Aorta (tissue), 5 donors: ENCODE measurements around the gene DAGLA. TPM values are rescaled to one million over a fixed set of nuclear protein-coding genes. Genes with fewer than 3 reads are reported as not detected.
"Not testable (repeated sequence)": the region's sequence is repeated elsewhere in the genome, so short reads cannot be mapped to it uniquely, and the experiment has no call there.

Experiments used
- ATAC-seq: fragments of 200-7000 bp; cut with Tn5 transposase; one replicate; pipeline ENCODE4 v1.9.1; 2022; ENCODE audit warnings: moderate library complexity; ENCODE audit not compliant: low FRiP score
- DNase-seq, 2 donors: peaks; one replicate each; pipeline ENCODE4 v3.0.0-alpha.2; 2020
- H3K27ac ChIP-seq, 2 donors: one replicate each; pipeline ENCODE4 v1.5.1; 2013; ENCODE audit warnings: low read length in 2 of 2, mild to moderate bottlenecking in 2 of 2, moderate library complexity in 2 of 2, control low read depth in 1 of 2, inconsistent platforms in 1 of 2, low read depth in 1 of 2
- H3K27me3 ChIP-seq, 2 donors: one replicate each; pipeline ENCODE4 v1.6.1; 2013; ENCODE audit warnings: control low read depth in 1 of 2, low read length in 1 of 2, mild to moderate bottlenecking in 1 of 2, moderate library complexity in 1 of 2; ENCODE audit not compliant: insufficient read depth in 2 of 2, control insufficient read depth in 1 of 2
- H3K36me3 ChIP-seq, 2 donors: one replicate each; pipeline ENCODE4 v1.6.1; 2013; ENCODE audit warnings: control low read depth in 1 of 2, low read length in 1 of 2, mild to moderate bottlenecking in 1 of 2; ENCODE audit not compliant: insufficient read depth in 2 of 2, control insufficient read depth in 1 of 2
- H3K4me1 ChIP-seq, 2 donors: one replicate each; pipeline ENCODE4 v1.6.1; 2013; ENCODE audit warnings: low read length in 2 of 2, control low read depth in 1 of 2, mild to moderate bottlenecking in 1 of 2, moderate library complexity in 1 of 2; ENCODE audit not compliant: insufficient read depth in 2 of 2, control insufficient read depth in 1 of 2
- H3K4me3 ChIP-seq, 2 donors: one replicate each; pipeline ENCODE4 v1.5.1; 2013; ENCODE audit warnings: low read length in 2 of 2, control low read depth in 1 of 2, mild to moderate bottlenecking in 1 of 2
- H3K9me3 ChIP-seq: one replicate; pipeline ENCODE4 v1.6.1; 2013; ENCODE audit warnings: mild to moderate bottlenecking, low read length; ENCODE audit not compliant: control insufficient read depth
- WGBS, 2 donors: extraction: QIAGEN DNeasy Blood & Tissue Kit; methylation state at CpG; one replicate each; pipeline ENCODE4 v1.1.7; 2013; 5-methylcytosine and 5-hydroxymethylcytosine counted together
- intact Hi-C, 2 donors: fragments of 100-400 bp; cut with DNase I; formaldehyde crosslinking; loops; one replicate each; pipeline versions ENCODE4 v1.14.2 to v1.15.0; 2022
- polyA plus RNA-seq, 2 donors: library from polyadenylated mRNA; stranded (reverse); fragments of 200-250 nt; gene quantifications; one replicate each; pipeline ENCODE4 v1.2.3, GENCODE V29; 2013
- total RNA-seq, 2 donors: library from RNA; stranded (reverse); fragmentation: NEBNext Ultra II Directional; extraction: Animal tissue kit (Norgen Biotek cat#: 25700); gene quantifications; one replicate each; pipeline ENCODE4 v1.2.1, GENCODE V29; 2021
- donor health status: healthy with polysubstance abuse.
- donor health status: Bipolar disorder and iron deficiency.
- donor health status: DM: no; HTN: no; CAD: no.
- donor health status: DM: no; HTN: no; CAD: no.
- donor health status: DM: yes; HTN: yes; CAD: no.

The DAGLA gene
- total and polyA plus RNA-seq, 4 donors = 0.51 to 3.5 (median 1.0) TPM

- Histone ChIP-seq H3K36me3 (no peaks in the 10 kb centered on the region), H3K27ac (no peak overlapping the region), H3K4me1 (no peaks in the 10 kb centered on the region), H3K27me3 (no peaks in the 10 kb centered on the region), H3K4me3 (no peak overlapping the region), H3K9me3 (no peaks in the 10 kb centered on the region)
- intact Hi-C loops = no loop called here
- DNase-seq = no peak
- 82 to 83% methylated on average over 9 of the region's 9 CpGs for WGBS, 2 donors
- no peak for ATAC-seq
Measured at GRCh38 chr11:61645179-61645868, 34.9 kb upstream of the DAGLA start.

- DNase-seq (no peak), ATAC-seq (no peak)
- Histone ChIP-seq H3K4me3 (no peak overlapping the region), H3K9me3 (no peaks in the 10 kb centered on the region), H3K27ac (no peak overlapping the region), H3K27me3 (no peaks in the 10 kb centered on the region), H3K36me3 (no peaks in the 10 kb centered on the region), H3K4me1 (no peaks in the 10 kb centered on the region)
- intact Hi-C loops = no loop called here
- 73 to 76% methylated on average over 3 of the region's 3 CpGs for WGBS, 2 donors
Measured at GRCh38 chr11:61647529-61647928, 32.7 kb upstream of the DAGLA start.

- WGBS, 2 donors = 87 to 88% methylated on average over 17 of the region's 17 CpGs
Measured at GRCh38 chr11:61650781-61651571, 29.2 kb upstream of the DAGLA start.

GRCh38 chr11:61652135-61652534, 28.1 kb upstream of the DAGLA start:
- no peaks in the 10 kb centered on the region for H3K36me3 ChIP-seq
- H3K4me1 ChIP-seq = no peaks in the 10 kb centered on the region
- 81 to 92% methylated on average over 1 of the region's 1 CpG for WGBS, 2 donors
- DNase-seq (no peak), ATAC-seq (no peak)
- H3K9me3 ChIP-seq = no peaks in the 10 kb centered on the region
- no peak overlapping the region for H3K4me3 ChIP-seq
- no peaks in the 10 kb centered on the region for H3K27me3 ChIP-seq
- intact Hi-C loops = no loop called here
- H3K27ac ChIP-seq = no peak overlapping the region

More at GRCh38 chr11:61650781-61651571, 29.2 kb upstream of the DAGLA start:
- DNase-seq = no peak
- Histone ChIP-seq H3K27me3 (no peaks in the 10 kb centered on the region), H3K4me1 (no peaks in the 10 kb centered on the region), H3K27ac (no peak overlapping the region), H3K9me3 (no peaks in the 10 kb centered on the region), H3K4me3 (no peak overlapping the region), H3K36me3 (no peaks in the 10 kb centered on the region)
- intact Hi-C loops = no loop called here
- peak; percentile 26 for ATAC-seq

- peak; percentile 26 for ATAC-seq
- no peak overlapping the region for H3K27ac ChIP-seq
- intact Hi-C loops = no loop called here
- H3K4me3 ChIP-seq = no peak overlapping the region
- no peaks in the 10 kb centered on the region for H3K4me1 ChIP-seq
- H3K36me3 ChIP-seq = no peaks in the 10 kb centered on the region
- no peaks in the 10 kb centered on the region for H3K9me3 ChIP-seq
- peak in 1 of 2 donors; percentile 83 for DNase-seq
- 36 to 40% methylated on average over 7 of the region's 7 CpGs for WGBS, 2 donors
- H3K27me3 ChIP-seq = no peaks in the 10 kb centered on the region
Measured at GRCh38 chr11:61654397-61654829, 25.8 kb upstream of the DAGLA start.

GRCh38 chr11:61655266-61656159, 24.7 kb upstream of the DAGLA start:
- DNase-seq, H3K27me3 ChIP-seq, H3K9me3 ChIP-seq, intact Hi-C loops, ATAC-seq, H3K4me3 ChIP-seq, H3K4me1 ChIP-seq, H3K36me3 ChIP-seq, H3K27ac ChIP-seq: not testable (repeated sequence)
- WGBS, 2 donors = 57 to 72% methylated on average over 13 to 16 of the region's 17 CpGs

GRCh38 chr11:61656347-61657077, 23.7 kb upstream of the DAGLA start:
- H3K4me1 ChIP-seq = no peaks in the 10 kb centered on the region
- no peaks in the 10 kb centered on the region for H3K9me3 ChIP-seq
- no peaks in the 10 kb centered on the region for H3K27me3 ChIP-seq
- no peak overlapping the region for H3K27ac ChIP-seq
- 73 to 83% methylated on average over 13 of the region's 13 CpGs for WGBS, 2 donors
- intact Hi-C loops = no loop called here
- H3K4me3 ChIP-seq = no peak overlapping the region
- no peak for DNase-seq
- ATAC-seq = no peak
- no peaks in the 10 kb centered on the region for H3K36me3 ChIP-seq
